GM18861 (cell line): Measurements from ENCODE around the gene PPP1R14C.
"Not testable (repeated sequence)": the region's sequence is repeated elsewhere in the genome, so short reads cannot be mapped to it uniquely, and the experiment has no call there.

Experiments used
- ATAC-seq: cut with Tn5 transposase; IDR thresholded peaks from one replicate; pipeline ENCODE4 v1.9.1; 2021; ENCODE audit not compliant: unreplicated experiment

Gene PPP1R14C

DNA sequence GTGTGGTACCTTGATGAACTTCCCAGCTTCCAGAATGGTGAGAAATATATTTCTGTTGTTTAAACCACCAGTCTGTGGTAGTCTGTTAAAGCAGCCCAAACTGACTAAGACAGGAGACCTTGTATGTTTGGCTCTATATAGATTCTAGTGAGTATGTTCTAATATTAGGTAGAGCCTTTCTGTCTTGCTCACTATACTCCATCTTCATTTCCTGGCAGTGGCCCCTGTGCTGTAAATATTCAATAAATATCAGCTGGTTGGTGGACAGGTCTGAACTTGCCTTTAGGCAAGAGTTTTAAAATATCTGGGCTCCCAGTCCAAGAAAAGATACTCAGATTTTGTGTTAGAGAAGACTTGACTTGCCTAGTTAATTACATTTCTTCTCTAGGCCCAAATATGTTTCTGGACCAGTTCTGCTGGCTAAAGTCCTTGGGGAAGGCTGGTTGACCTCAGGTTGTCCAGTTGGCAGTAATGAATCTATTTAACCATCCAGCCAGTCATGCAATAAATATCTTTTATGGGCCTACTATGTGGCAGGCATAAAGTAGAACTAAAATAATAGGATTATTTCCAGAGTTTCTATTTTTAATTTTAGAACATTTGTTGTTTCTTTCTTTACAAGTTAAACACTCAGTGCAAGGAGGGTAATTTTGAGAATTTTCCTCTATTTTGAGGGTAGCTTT, 22.3 kb downstream of the PPP1R14C start:
- ATAC-seq = no peak

DNA sequence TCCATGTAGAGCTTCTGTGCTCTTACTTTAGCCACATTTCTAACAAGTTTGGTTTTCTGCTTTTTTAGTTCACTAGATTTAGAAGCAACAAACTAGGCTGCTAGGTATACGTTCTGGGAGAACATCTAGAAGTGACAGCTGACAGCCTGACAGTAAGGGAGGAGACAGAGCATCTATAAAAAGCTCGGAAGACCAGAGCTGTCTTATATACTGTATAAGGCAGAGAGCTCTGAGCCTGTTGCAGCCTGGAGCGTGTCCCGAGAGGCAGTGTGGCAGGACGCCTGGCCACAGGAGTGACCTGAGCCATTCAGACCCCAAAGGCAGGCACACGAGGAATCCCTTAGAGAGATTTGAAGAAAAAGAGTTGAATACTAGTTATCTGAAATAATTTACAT, 24.6 kb downstream of the PPP1R14C start:
- ATAC-seq = no peak

DNA sequence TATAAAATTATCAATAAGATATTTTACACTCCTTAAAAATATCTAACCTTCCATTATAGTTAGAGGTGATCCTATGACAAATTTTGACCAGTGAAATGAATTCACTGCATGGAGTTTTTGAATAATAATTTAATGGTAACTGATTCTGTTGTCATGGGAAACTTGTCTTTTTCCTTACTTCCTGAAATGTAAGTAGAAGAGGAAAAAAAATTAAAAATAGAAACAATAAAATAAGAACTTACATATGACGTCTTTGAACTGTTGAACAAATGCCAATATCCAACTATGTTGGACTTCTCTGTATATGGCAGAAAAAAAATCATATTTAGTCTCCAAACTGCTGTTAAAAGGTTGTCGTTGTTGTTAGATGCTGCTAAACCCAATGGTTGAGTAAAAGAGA, 26.3 kb downstream of the PPP1R14C start:
- no peak for ATAC-seq

GRCh38 chr6:150169609-150170008, 26.8 kb downstream of the PPP1R14C start:
- no peak for ATAC-seq

DNA sequence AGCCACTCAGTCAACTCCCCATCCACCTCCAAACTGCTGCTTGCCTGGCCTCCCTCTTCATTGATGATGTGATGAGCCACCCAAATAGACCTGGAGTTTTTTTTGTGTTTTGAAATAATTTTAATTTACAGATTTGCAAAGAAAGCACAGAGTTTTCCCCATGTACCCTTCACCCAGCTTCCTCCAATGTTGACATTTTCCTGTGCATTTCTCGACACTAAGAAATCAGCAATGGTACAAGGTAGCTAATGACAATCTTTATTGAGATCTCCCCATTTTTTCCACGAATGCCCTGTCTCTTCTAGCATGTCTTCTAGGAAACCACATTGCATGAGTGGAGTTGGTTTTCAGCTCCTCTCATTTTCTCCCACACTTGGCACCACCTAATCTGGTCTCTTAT, 30.1 kb downstream of the PPP1R14C start:
- no peak for ATAC-seq

GRCh38 chr6:150175586-150176151, 32.8 kb downstream of the PPP1R14C start:
- no peak for ATAC-seq

GRCh38 chr6:150176152-150176551, 33.3 kb downstream of the PPP1R14C start:
- no peak for ATAC-seq

DNA sequence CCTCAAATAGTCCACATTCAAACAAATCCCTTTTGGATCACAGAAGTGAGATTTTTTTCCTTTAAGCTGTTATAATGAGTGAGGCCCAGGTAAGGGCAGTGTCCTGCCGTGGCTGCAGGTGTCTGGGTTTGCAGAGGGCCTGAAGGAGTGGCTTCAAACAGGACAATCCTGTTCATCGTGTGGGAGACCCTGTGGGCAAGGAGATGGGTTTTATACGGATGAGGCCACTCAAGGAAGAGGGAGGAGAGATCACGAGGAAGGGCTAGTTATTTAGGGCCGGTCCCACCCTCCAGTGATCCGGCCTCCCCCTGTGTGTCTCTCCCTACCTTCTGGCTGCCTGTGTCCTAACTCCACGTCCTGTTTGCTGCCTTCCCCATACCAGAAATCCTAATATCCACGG, 33.8 kb downstream of the PPP1R14C start:
- no peak for ATAC-seq

- no peak for ATAC-seq
Measured at GRCh38 chr6:150177259-150177951, 34.6 kb downstream of the PPP1R14C start.

DNA sequence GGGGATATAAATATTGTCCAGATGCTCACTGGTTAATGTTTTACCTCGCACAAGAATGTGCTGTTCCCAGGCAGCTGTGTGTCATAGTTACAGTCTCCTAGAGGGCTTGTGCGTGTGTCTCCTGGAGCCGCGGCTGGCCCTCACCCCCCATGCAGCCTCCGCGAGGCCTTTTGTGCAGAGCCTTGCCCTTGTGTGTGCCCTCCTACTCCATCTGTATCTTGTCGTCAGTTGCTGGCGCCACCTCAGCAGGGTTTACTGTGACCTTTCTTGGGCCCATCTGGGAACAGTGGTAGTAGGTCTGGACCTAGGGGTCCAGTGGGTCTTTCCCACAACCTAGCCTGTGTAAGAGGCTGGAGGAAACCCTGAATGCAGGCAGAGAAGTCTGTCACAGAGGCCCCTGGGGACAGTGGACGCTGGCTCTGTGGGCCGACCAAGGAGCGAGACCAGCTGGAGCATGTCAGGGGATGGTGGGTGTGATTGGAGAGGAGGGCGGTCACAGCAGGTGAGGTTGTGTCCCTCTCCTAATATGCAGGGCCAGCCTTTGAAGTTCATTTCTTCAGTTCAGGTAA, 35.2 kb downstream of the PPP1R14C start:
- no peak for ATAC-seq

DNA sequence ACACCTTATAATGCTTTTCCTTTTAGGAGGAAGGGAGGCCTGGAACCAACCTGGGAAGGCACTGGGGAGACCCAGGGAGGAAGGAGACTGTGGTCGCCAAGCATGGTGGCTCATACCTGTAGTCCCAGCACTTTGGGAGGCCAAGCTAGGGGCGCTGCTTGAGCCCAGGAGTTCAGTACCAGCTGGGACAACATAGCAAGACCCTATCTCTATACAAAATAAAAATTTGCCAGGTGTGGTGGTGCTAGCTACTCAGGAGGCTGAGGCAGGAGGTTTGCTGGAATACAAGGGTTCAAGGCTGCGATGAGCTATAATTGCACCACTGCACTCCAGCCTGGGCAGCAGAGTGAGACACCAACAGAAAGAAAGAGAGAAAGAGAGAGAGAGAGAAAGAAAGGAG, 36.2 kb downstream of the PPP1R14C start:
- no peak for ATAC-seq

DNA sequence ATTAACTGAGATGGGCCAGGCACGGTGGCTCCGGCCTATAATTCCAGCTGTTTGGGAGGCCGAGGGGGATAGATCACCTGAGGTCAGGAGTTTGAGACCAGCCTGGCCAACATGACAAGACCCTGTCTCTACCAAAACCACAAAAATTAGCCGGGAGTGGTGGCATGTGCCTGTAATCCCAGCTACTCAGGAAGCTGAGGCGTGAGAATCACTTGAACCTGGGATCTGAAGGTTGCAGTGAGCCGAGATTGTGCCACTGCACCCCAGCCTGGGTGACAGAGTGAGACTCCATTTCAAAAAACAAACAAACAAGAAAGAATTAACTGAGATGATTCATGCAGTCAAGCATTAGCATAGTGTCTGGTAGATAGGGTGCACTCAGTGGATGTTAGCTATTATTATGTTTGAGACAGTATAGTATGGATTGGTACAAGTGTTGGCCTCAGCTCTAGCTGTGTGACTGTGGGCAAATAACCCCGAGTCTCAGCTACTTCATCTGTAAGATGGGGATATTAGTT, 37.1 kb downstream of the PPP1R14C start:
- not testable (repeated sequence) for ATAC-seq

- no peak for ATAC-seq
Measured at GRCh38 chr6:150180517-150180916, 37.7 kb downstream of the PPP1R14C start.

DNA sequence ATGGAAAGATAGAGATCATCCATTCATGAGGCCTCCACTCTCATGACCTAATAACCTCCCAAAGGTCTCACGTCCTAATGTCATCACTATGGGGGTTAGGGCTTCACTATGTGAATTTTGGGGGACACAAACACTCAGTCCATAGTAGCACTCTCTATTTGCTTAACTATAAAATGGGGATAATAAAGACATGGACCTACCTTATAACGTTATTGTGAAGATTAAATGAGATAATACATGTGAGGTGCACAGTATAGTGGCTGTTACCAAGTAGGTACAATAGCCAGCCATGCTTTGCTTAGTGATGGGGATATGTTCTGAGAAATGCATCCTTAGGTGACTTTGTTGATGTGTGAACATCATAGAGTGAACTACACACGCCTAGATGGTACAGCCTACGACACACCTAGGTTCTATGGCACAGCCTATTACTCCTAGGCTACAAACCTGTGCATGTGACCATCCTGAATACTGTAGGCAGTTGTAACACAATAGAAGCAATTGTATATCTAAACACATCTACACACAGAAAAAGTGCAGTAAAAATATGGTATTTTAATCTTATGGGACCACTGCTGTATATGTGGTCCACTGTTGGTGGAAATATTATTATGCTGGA, 39.7 kb downstream of the PPP1R14C start:
- ATAC-seq = no peak

DNA sequence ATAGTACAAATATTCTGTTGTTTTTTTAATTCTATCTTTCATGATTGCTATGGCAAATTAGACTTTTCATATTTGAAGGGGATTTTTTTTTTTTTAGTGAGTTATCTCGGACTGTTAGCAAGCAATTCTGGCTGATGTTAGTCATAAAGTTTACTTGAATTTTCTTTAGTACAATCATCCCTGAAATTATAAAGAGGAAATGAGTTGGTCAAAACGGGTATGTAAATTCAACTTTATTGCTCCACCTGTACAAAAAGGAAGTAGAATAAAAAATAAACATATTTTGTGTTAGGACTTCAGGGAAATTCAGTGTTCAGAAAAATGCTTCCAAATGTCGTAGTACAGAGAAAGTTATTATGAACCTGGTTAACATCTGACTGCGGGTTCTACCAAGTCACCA, 40.3 kb downstream of the PPP1R14C start:
- no peak for ATAC-seq

DNA sequence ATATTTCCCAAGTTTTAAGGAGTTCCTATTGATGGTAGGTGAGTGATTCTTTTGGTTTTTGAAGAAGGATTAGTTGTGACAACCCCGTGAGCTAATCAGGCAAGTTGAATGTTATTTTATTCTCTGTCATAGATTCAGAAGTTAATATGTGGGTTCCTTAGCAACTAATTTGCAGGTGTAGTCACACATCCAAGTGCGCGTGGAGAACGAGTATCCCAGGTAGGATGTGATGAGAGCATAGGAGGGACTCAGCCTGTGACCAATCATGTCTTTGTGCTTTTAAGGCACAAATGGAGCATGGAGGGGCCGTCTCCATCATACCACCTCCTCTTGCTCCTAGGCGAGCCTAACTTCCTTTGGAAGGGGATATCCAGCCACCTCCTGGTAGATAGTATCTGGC, 41.1 kb downstream of the PPP1R14C start:
- no peak for ATAC-seq

DNA sequence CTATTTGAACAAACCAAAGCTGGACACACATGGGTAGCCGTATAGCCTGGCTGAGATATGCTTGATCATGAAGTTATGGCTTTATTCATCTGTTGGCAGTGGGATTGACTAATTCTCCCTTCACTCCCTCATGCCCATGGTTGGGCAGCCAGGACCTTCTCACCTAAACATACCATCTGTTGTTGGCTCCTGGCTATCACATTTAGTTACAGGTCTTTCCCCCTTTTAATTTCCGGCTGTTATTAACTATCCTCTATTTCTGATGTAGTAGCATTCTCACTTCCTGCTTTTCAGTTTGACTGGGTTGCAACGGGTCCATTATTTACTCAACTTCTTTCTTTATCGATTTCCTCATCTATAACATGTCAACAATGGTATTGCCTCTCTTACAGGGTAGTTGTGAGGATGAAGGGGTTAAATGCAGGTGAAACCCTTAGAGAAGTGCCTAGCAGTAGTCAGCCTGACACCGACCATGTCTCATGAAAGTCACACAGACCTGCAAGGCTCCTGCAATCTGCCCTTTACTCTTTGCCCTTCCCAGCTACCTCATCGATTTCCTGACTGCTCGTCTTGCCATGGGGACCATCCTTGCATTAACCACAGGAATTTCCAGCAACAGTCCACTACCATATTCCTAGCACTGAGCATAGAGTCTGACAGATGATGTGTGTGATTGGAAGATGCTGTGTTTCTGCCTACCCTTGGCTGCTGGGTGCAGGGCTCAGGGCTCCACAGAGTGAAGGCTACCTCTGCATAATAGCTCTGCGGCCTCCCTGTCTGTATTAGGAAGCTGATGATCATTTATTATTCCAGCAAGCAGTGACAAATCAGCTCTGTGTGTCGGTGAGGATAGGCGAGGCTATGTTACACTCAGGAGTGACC, 42.2 kb downstream of the PPP1R14C start:
- ATAC-seq = no peak

GRCh38 chr6:150185732-150186117, 42.9 kb downstream of the PPP1R14C start:
- no peak for ATAC-seq

DNA sequence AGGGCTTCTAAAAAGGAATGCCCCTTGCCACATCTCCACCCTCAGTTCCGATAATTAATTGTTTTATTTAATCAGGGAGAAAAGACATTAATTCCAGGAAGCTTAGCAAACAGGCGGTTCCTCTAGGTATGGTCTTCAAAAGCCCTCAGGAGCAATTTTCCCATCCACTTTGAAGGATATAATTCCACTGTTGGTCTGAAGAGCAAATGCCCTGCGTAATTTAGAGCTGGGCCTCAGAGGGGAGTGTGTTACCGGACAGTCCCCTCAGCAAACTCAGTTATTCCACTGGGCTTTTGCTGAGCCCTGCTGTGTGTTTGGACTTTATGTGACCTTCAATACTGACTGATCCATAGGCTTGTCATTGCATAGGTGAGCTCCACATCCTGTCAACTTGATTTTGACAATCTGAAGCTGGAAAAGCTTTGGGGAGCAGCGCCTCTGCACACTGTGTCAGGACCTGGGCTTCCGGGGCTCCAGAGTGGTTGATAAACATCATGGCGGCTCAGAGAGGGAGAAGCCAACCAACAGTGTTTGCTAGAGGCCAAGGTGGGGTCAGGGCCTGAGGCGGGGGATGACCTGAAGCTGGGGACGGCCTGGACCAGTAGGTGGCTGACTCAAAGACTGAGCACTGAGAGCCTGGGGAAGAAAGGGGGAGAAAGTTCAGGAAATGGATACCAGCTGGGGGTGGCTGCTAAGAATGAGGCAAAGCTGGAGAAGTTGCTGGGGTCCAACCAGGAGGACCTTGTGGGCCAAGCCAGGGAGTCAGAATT, 43.5 kb downstream of the PPP1R14C start:
- no peak for ATAC-seq

DNA sequence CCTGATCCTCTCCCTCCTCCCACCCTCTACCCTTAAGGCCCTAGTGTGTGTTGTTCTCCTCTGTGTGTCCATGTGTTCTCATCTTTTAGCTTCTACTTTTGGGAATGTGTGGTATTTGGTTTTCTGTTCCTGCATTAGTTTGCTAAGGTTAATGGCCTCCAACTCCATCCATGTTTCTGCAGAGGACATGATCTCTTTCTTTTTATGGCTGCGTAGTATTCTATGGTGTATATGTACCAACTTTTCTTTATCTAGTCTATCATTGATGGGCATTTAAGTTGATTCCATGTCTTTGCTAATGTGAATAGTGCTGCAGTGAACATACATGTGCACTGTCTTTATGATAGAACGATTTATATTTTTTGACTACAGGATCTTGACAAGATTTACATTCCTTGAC, 44.6 kb downstream of the PPP1R14C start:
- not testable (repeated sequence) for ATAC-seq
